Measurements from ENCODE around the gene NPTXR. TPM values are rescaled to one million over a fixed set of nuclear protein-coding genes. Genes with fewer than 3 reads are reported as not detected.

The NPTXR gene
- polyA plus RNA-seq, 1 of the 3 experiments (the other 2 are of a cell fraction) = 1.2 TPM

GRCh38 chr22:38775656-38776055 lies 68.2 kb downstream of the NPTXR start:
- POLR2A ChIA-PET = no interaction called here
- Histone ChIP-seq H3K9me2 (no peaks in the 10 kb centered on the region), H3F3A (replicated peaks; ENCODE audit: insufficient read depth) (no peaks in the 10 kb centered on the region), H3K27ac (ENCODE audit: low read depth in 2 of 2, low read length in 1 of 2) (no peak overlapping the region), H3K4me3 (ENCODE audit: low read depth in 2 of 2, low read length in 1 of 2) (no peak overlapping the region), H3K4me1 (ENCODE audit: control insufficient read depth in 1 of 2, insufficient read depth in 2 of 2, low read depth in 1 of 2, low read length in 1 of 2) (no peaks in the 10 kb centered on the region), H3K79me2 (ENCODE audit: insufficient read depth) (no peaks in the 10 kb centered on the region), H3K9me3 (no peaks in the 10 kb centered on the region), H3K27me3 (ENCODE audit: insufficient read depth) (no peaks in the 10 kb centered on the region), H3K36me3 (replicated peaks in 1 of 2; ENCODE audit: control insufficient read depth in 1 of 2, insufficient read depth in 2 of 2, low read length in 1 of 2) (no peaks in the 10 kb centered on the region), H3K4me2 (no peak overlapping the region), H4K20me1 (ENCODE audit: insufficient read depth) (no peaks in the 10 kb centered on the region), H3K9ac (no peak overlapping the region), H2AFZ (ENCODE audit: low read depth) (no peak overlapping the region)
- CTCF ChIA-PET = interaction anchor here (0.9 kb wide), 1 partner anchor 9 kb away, joined by 3 read pairs; no protein-coding TSS in a partner anchor
- WGBS (ENCODE audit: low lambda C conversion rate) = 100% methylated on average over 1 of the region's 13 CpGs
- DNase-seq = no peak
- TF ChIP-seq NFIC (IDR thresholded peaks at IDR 0.05; ENCODE audit: borderline replicate concordance) = no peak
- TF ChIP-seq REST (IDR thresholded peaks at IDR 0.05; ENCODE audit: low read depth, low read length) = no peak
- no peak for TF ChIP-seq RXRA (IDR thresholded peaks at IDR 0.05; ENCODE audit: borderline replicate concordance, low read depth)
- no peak for TF ChIP-seq MAX (IDR thresholded peaks at IDR 0.05; ENCODE audit: low read depth)
- TF ChIP-seq MXI1 (IDR thresholded peaks at IDR 0.05; ENCODE audit: low read depth, low read length) = no peak
- no peak for TF ChIP-seq SMC3 (IDR thresholded peaks at IDR 0.05; ENCODE audit: low read depth, low read length)
- no peak for TF ChIP-seq FOXJ3 (CRISPR knock-in tag; IDR thresholded peaks at IDR 0.05)
- TF ChIP-seq RFX5 (IDR thresholded peaks at IDR 0.05; ENCODE audit: low read length) = no peak
- TF ChIP-seq SIN3A (IDR thresholded peaks at IDR 0.05; ENCODE audit: borderline replicate concordance, low read depth, low read length) = no peak
- TF ChIP-seq USF1 (IDR thresholded peaks at IDR 0.05; ENCODE audit: borderline replicate concordance, low read depth) = no peak
- TF ChIP-seq EZH2phosphoT487 (IDR thresholded peaks at IDR 0.05; ENCODE audit: borderline replicate concordance, low read depth) = no peak
- no peak for TF ChIP-seq FOSL2 (IDR thresholded peaks at IDR 0.05; ENCODE audit: borderline replicate concordance, low read depth)
- no peak for TF ChIP-seq TAF1 (IDR thresholded peaks at IDR 0.05; ENCODE audit: borderline replicate concordance, low read depth, low read length)
- no peak for TF ChIP-seq JUND (IDR thresholded peaks at IDR 0.05)
- TF ChIP-seq POLR2AphosphoS5 (IDR thresholded peaks at IDR 0.05; ENCODE audit: low read depth, low read length) = no peak

All from SK-N-SH (cell line).